ENCODE results near the gene FBXW11. TPM values are rescaled to one million over a fixed set of nuclear protein-coding genes. Genes with fewer than 3 reads are reported as not detected.

FBXW11 gene
- total RNA-seq, 2 donors from 2014 or later = 54.7 to 61.4 TPM

- Histone ChIP-seq H3K27me3 (replicated peaks; ENCODE audit: insufficient read depth) (no peaks in the 10 kb centered on the region), H3K4me3 (no peak overlapping the region), H3K27ac (no peak overlapping the region), H3K4me1 (replicated peaks) (peaks cover 5% of the 10 kb centered on the region), H3K36me3 (no peaks in the 10 kb centered on the region), H3K9me3 (no peaks in the 10 kb centered on the region)
- TF ChIP-seq POLR2A (IDR thresholded peaks at IDR 0.05) (no peak), POLR2AphosphoS5 (IDR thresholded peaks at IDR 0.05) (no peak), CTCF (IDR thresholded peaks at IDR 0.05) (peak; percentile 68 to 78 (median 73))
- 27% methylated on average over 4 of the region's 4 CpGs for WGBS
- intact Hi-C loops (cut with DNase I) = loop anchor here (2.0 kb wide), 1 partner anchor 489 kb away; the partner anchor contains the start of gene FGF18
- peak; percentile 54 for DNase-seq (ENCODE audit: low spot score)
Observed at GRCh38 chr5:171907725-171908343, 98.6 kb downstream of the FBXW11 start.

- Histone ChIP-seq H3K36me3 (no peaks in the 10 kb centered on the region), H3K9me3 (no peaks in the 10 kb centered on the region), H3K4me3 (no peak overlapping the region), H3K4me1 (replicated peaks) (peaks cover 5% of the 10 kb centered on the region), H3K27ac (no peak overlapping the region), H3K27me3 (replicated peaks; ENCODE audit: insufficient read depth) (no peaks in the 10 kb centered on the region)
- TF ChIP-seq CTCF (IDR thresholded peaks at IDR 0.05) (no peak), POLR2A (IDR thresholded peaks at IDR 0.05) (no peak), POLR2AphosphoS5 (IDR thresholded peaks at IDR 0.05) (no peak)
- DNase-seq (ENCODE audit: low spot score) = no peak
- intact Hi-C loops (cut with DNase I) = loop anchor here (2.0 kb wide), 1 partner anchor 488 kb away; the partner anchor contains the start of gene FGF18
- 81% methylated on average over 7 of the region's 7 CpGs for WGBS
Observed at GRCh38 chr5:171906703-171907590, 99.5 kb downstream of the FBXW11 start.

- Histone ChIP-seq H3K27ac (no peak overlapping the region), H3K27me3 (replicated peaks; ENCODE audit: insufficient read depth) (no peaks in the 10 kb centered on the region), H3K4me3 (no peak overlapping the region), H3K36me3 (no peaks in the 10 kb centered on the region), H3K4me1 (replicated peaks) (peaks cover 2% of the 10 kb centered on the region), H3K9me3 (no peaks in the 10 kb centered on the region)
- TF ChIP-seq CTCF (IDR thresholded peaks at IDR 0.05) (no peak), POLR2AphosphoS5 (IDR thresholded peaks at IDR 0.05) (no peak), POLR2A (IDR thresholded peaks at IDR 0.05) (no peak)
- intact Hi-C loops (cut with DNase I) = loop anchor here (2.0 kb wide), 1 partner anchor 487 kb away; the partner anchor contains the start of gene FGF18
- DNase-seq (ENCODE audit: low spot score) = no peak
- WGBS = 40% methylated on average over 4 of the region's 4 CpGs
Observed at GRCh38 chr5:171906066-171906570, 100.3 kb downstream of the FBXW11 start.

- Histone ChIP-seq H3K4me1 (replicated peaks) (no peaks in the 10 kb centered on the region), H3K4me3 (no peak overlapping the region), H3K36me3 (no peaks in the 10 kb centered on the region), H3K9me3 (no peaks in the 10 kb centered on the region), H3K27me3 (replicated peaks; ENCODE audit: insufficient read depth) (no peaks in the 10 kb centered on the region), H3K27ac (no peak overlapping the region)
- intact Hi-C loops (cut with DNase I) = loop anchor here (5.0 kb wide), 1 partner anchor 278 kb away; no protein-coding TSS in a partner anchor
- TF ChIP-seq CTCF (IDR thresholded peaks at IDR 0.05) (no peak), POLR2A (IDR thresholded peaks at IDR 0.05) (no peak), POLR2AphosphoS5 (IDR thresholded peaks at IDR 0.05) (no peak)
- DNase-seq (ENCODE audit: low spot score) = no peak
Observed at GRCh38 chr5:171904886-171905285, 101.6 kb downstream of the FBXW11 start.
